DOHH2 (cell line): Measurements from ENCODE around the gene MUC5AC.

Experiments
- H3F3A ChIP-seq: fragments of 200-600 bp; sonication (generic), shearing (Covaris generic); 2 replicates; pipeline ENCODE4 v1.6.0; 2016; ENCODE audit warnings: antibody characterized with exemption, mild to moderate bottlenecking; ENCODE audit not compliant: control insufficient read depth, insufficient read depth
- H3K27ac ChIP-seq: fragments of 200-600 bp; sonication (generic); 2 replicates; pipeline ENCODE4 v1.5.1; 2014; ENCODE audit warnings: low read depth, mild to moderate bottlenecking, low read length, moderate library complexity
- H3K27me3 ChIP-seq: fragments of 200-600 bp; sonication (generic); 2 replicates; pipeline ENCODE4 v1.6.1; 2014; ENCODE audit warnings: mild to moderate bottlenecking, low read length, mixed read lengths; ENCODE audit not compliant: control insufficient read depth
- H3K36me3 ChIP-seq: fragments of 200-600 bp; sonication (generic); 2 replicates; pipeline ENCODE4 v1.6.1; 2014; ENCODE audit warnings: mild to moderate bottlenecking, low read length, moderate library complexity, mixed read lengths; ENCODE audit not compliant: control insufficient read depth
- H3K4me1 ChIP-seq: fragments of 200-600 bp; sonication (generic); 2 replicates; pipeline ENCODE4 v1.6.1; 2014; ENCODE audit warnings: mild to moderate bottlenecking, low read length, mixed read lengths; ENCODE audit not compliant: control insufficient read depth
- H3K4me2 ChIP-seq: fragments of 200-600 bp; sonication (generic); 2 replicates; pipeline ENCODE4 v1.6.0; 2014; ENCODE audit warnings: mild to moderate bottlenecking, low read length, moderate library complexity
- H3K4me3 ChIP-seq: fragments of 200-600 bp; sonication (generic); 2 replicates; pipeline ENCODE4 v1.5.1; 2014; ENCODE audit warnings: mild to moderate bottlenecking, low read length, mixed read lengths
- H3K79me2 ChIP-seq: fragments of 200-600 bp; sonication (generic); 2 replicates; pipeline ENCODE4 v1.6.1; 2014; ENCODE audit warnings: mild to moderate bottlenecking, low read length, mixed read lengths; ENCODE audit not compliant: control insufficient read depth
- H3K9me2 ChIP-seq: fragments of 200-600 bp; sonication (generic); replicated peaks from 2 replicates; pipeline ENCODE4 v1.6.1; 2014; ENCODE audit warnings: mild to moderate bottlenecking, low read length, mixed read lengths; ENCODE audit not compliant: control insufficient read depth
- H3K9me3 ChIP-seq: fragments of 200-600 bp; sonication (generic); 2 replicates; pipeline ENCODE4 v1.6.1; 2014; ENCODE audit warnings: antibody characterized with exemption, low read length, mixed read lengths; ENCODE audit not compliant: control insufficient read depth, insufficient read depth
- H4K20me1 ChIP-seq: fragments of 200-600 bp; sonication (generic); 2 replicates; pipeline ENCODE4 v1.6.0; 2014; ENCODE audit warnings: low read depth, mild to moderate bottlenecking, antibody characterized with exemption, low read length, moderate library complexity; ENCODE audit not compliant: control insufficient read depth, insufficient read depth
- CTCF ChIP-seq: fragments of 200-600 bp; sonication (generic); IDR thresholded peaks from one replicate; pipeline ENCODE4 v1.5.1; 2014; ENCODE audit warnings: antibody characterized with exemption, mild to moderate bottlenecking, low read depth, low read length; ENCODE audit not compliant: poor library complexity, severe bottlenecking
- EZH2phosphoT487 ChIP-seq: fragments of 200-600 bp; sonication (generic); IDR thresholded peaks from 2 replicates; pipeline ENCODE4 v1.6.1; 2017; ENCODE audit warnings: borderline replicate concordance, mild to moderate bottlenecking, antibody characterized with exemption, low read length, moderate library complexity, mixed read lengths

MUC5AC gene

GRCh38 chr11:1140642-1141490 lies 16.9 kb upstream of the MUC5AC start:
- Histone ChIP-seq H3K79me2 (no peaks in the 10 kb centered on the region), H3K36me3 (no peaks in the 10 kb centered on the region), H3K27ac (no peak overlapping the region), H3K4me1 (no peaks in the 10 kb centered on the region), H3K9me3 (no peaks in the 10 kb centered on the region), H3F3A (no peaks in the 10 kb centered on the region), H3K9me2 (no peaks in the 10 kb centered on the region), H3K4me3 (no peak overlapping the region), H4K20me1 (no peaks in the 10 kb centered on the region), H3K27me3 (no peaks in the 10 kb centered on the region), H3K4me2 (no peak overlapping the region)
- TF ChIP-seq CTCF: no peak
- TF ChIP-seq EZH2phosphoT487: no peak

GRCh38 chr11:1146365-1146764 lies 11.4 kb upstream of the MUC5AC start:
- H3K4me2 ChIP-seq: no peak overlapping the region
- no peaks in the 10 kb centered on the region for H3K36me3 ChIP-seq
- H3K27ac ChIP-seq: no peak overlapping the region
- no peaks in the 10 kb centered on the region for H3K9me2 ChIP-seq
- H3K4me1 ChIP-seq: no peaks in the 10 kb centered on the region
- no peaks in the 10 kb centered on the region for H4K20me1 ChIP-seq
- H3K4me3 ChIP-seq: no peak overlapping the region
- H3F3A ChIP-seq: no peaks in the 10 kb centered on the region
- 0 out of 2 replicates have a peak, but pooled peaks cover 2% of the 10 kb centered on the region for H3K27me3 ChIP-seq
- H3K79me2 ChIP-seq: no peaks in the 10 kb centered on the region
- peaks cover 3% of the 10 kb centered on the region; the same call in 1 of the 2 replicates for H3K9me3 ChIP-seq
- TF ChIP-seq EZH2phosphoT487 (no peak), CTCF (no peak)

- Histone ChIP-seq H3K4me1 (peaks cover 6% of the 10 kb centered on the region), H3K27ac (no peak overlapping the region), H4K20me1 (no peaks in the 10 kb centered on the region), H3K9me3 (peaks cover 3% of the 10 kb centered on the region; the same call in 1 of the 2 replicates), H3K9me2 (no peaks in the 10 kb centered on the region), H3K36me3 (no peaks in the 10 kb centered on the region), H3K4me2 (no peak overlapping the region), H3K27me3 (0 out of 2 replicates have a peak, but pooled peaks cover 2% of the 10 kb centered on the region), H3K4me3 (no peak overlapping the region), H3F3A (no peaks in the 10 kb centered on the region), H3K79me2 (no peaks in the 10 kb centered on the region)
- no peak for TF ChIP-seq EZH2phosphoT487
- no peak for TF ChIP-seq CTCF
These were observed 10.0 kb upstream of the MUC5AC start for GRCh38 chr11:1147792-1148191.
